A673 (cell line): Measurements from ENCODE around the gene PCCA.

ENCODE experiments used
- EZH2 ChIP-seq: fragments of 200-600 bp; sonication (generic); IDR thresholded peaks from 2 replicates; pipeline ENCODE4 v1.6.1; 2017; ENCODE audit warnings: borderline replicate concordance, low read depth, mild to moderate bottlenecking, mixed read lengths, antibody characterized with exemption, low read length; ENCODE audit not compliant: poor library complexity, severe bottlenecking
- TF ChIP-seq, protein P1 (sequence below): fragments of 300-800, 200-600 bp; sonication (generic); conservative IDR thresholded peaks from 2 replicates; pipeline ENCODE4 v1.5.1; 2017; ENCODE audit warnings: low read depth, mild to moderate bottlenecking, antibody characterized with exemption, low read length, moderate library complexity, mixed read lengths

DNA sequence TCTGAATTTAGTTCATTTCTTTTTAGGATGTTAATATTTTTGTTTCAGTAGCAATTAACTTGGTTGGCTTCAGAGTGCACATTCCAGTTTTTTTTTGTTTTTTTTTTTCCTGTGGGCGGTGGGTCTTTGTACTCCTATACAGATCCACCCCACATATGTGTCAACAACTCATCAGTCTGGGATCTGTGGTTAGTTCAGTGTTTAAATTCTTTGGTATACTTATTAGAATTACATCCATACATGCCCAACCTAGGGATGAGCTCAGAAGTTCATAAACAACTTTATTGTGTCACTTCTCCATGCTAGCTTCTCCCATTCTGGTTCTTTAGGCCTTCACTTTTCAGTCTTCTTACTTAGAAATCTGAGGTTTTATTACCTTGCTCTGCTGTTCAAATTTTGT lies 50.9 kb downstream of the PCCA start:
- TF ChIP-seq, protein P1, sequence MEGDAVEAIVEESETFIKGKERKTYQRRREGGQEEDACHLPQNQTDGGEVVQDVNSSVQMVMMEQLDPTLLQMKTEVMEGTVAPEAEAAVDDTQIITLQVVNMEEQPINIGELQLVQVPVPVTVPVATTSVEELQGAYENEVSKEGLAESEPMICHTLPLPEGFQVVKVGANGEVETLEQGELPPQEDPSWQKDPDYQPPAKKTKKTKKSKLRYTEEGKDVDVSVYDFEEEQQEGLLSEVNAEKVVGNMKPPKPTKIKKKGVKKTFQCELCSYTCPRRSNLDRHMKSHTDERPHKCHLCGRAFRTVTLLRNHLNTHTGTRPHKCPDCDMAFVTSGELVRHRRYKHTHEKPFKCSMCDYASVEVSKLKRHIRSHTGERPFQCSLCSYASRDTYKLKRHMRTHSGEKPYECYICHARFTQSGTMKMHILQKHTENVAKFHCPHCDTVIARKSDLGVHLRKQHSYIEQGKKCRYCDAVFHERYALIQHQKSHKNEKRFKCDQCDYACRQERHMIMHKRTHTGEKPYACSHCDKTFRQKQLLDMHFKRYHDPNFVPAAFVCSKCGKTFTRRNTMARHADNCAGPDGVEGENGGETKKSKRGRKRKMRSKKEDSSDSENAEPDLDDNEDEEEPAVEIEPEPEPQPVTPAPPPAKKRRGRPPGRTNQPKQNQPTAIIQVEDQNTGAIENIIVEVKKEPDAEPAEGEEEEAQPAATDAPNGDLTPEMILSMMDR, result no peak
- TF ChIP-seq EZH2, result no peak
